K562 (cell line): ENCODE data around the gene FDX2. TPM values are rescaled to one million over a fixed set of nuclear protein-coding genes. Genes with fewer than 3 reads are reported as not detected.

Source experiments
- ATAC-seq: fragments of 200-7000 bp; cut with Tn5 transposase; 3 replicates; pipeline ENCODE4 v1.9.1; 2020; ENCODE audit warnings: moderate library complexity
- BruUV-seq: library from RNA; stranded (reverse); fragments of 400-500 nt; replicated peaks from 2 replicates; lab custom pipeline; 2021; lab: Mats Ljungman, UMichigan
- CTCF ChIA-PET: fragments of 300-600 bp; formaldehyde crosslinking; extraction: SDS; loops from one replicate; lab custom pipeline; 2021; ENCODE audit warnings: low intra/inter-chr PET ratio; lab: Yijun Ruan, JAX
- POLR2A ChIA-PET: fragments of 300-600, 350-650 bp; sonication (Branson Sonifier 250); formaldehyde crosslinking; extraction: SDS; loops from one replicate; lab custom pipeline; 2021; ENCODE audit warnings: antibody characterized with exemption, inconsistent platforms; lab: Yijun Ruan, JAX
- DNase-seq, 4 experiments: peaks; one replicate each; pipeline versions ENCODE4 v3.0.0 to v3.0.0-alpha.2; 2011 to 2018; ENCODE audit warnings: low spot score in 3 of 4, mixed read lengths in 3 of 4; ENCODE audit errors: extremely low read depth in 1 of 4
- FAIRE-seq: peaks from 2 replicates; lab custom pipeline; 2011; peaks lifted over from hg19 to GRCh38; lab: Jason Lieb, UNC
- H2AFZ ChIP-seq: 2 replicates; pipeline ENCODE4 v1.6.0; 2011; ENCODE audit warnings: low read depth, low read length, control low read depth, inconsistent platforms
- H3K27ac ChIP-seq: fragments of 200-600 bp; 3 replicates; pipeline ENCODE4 v1.8.0; 2011; ENCODE audit warnings: low read depth, mild to moderate bottlenecking, control low read depth, inconsistent platforms, low read length, moderate library complexity, mixed read lengths; ENCODE audit errors: extremely low read depth
- H3K27me3 ChIP-seq, 2 experiments: fragments of 300-600 bp in 1 of 2; 2 replicates in 1 of 2; 3 replicates in 1 of 2; pipeline versions ENCODE4 v1.6.0 to v1.8.0; 2011; ENCODE audit warnings: inconsistent platforms in 2 of 2, low read length in 2 of 2, mild to moderate bottlenecking in 1 of 2, mixed read lengths in 1 of 2, moderate library complexity in 1 of 2; ENCODE audit not compliant: control insufficient read depth in 2 of 2, insufficient read depth in 2 of 2
- H3K36me3 ChIP-seq: fragments of 300-600 bp; 3 replicates; pipeline ENCODE4 v1.8.0; 2011; ENCODE audit warnings: mild to moderate bottlenecking, low read length, inconsistent platforms; ENCODE audit not compliant: control insufficient read depth, insufficient read depth
- H3K4me1 ChIP-seq, 2 experiments: fragments of 200-600 bp in 1 of 2; replicated peaks in 1 of 2; 2 replicates in 1 of 2; 3 replicates in 1 of 2; pipeline versions ENCODE4 v1.5.1 to v1.8.0; 2011; ENCODE audit warnings: inconsistent platforms in 2 of 2, low read length in 2 of 2, mild to moderate bottlenecking in 1 of 2, mixed read lengths in 1 of 2, moderate library complexity in 1 of 2; ENCODE audit not compliant: control insufficient read depth in 2 of 2, insufficient read depth in 2 of 2
- H3K4me2 ChIP-seq: 2 replicates; pipeline ENCODE4 v1.6.1; 2011; ENCODE audit warnings: low read length, control low read depth, inconsistent platforms, mixed read lengths; ENCODE audit not compliant: insufficient read depth
- H3K4me3 ChIP-seq: fragments of 200-600 bp; sonication (generic), shearing (Covaris generic); 2 replicates; pipeline ENCODE4 v1.5.1; 2016; ENCODE audit warnings: control low read depth, inconsistent platforms
- H3K79me2 ChIP-seq: fragments of 200-600 bp; 3 replicates; pipeline ENCODE4 v1.8.0; 2011; ENCODE audit warnings: low read length, inconsistent platforms; ENCODE audit not compliant: control insufficient read depth, insufficient read depth
- H3K9ac ChIP-seq, 2 experiments: 2 replicates each; pipeline versions ENCODE4 v1.6.0 to v1.6.1; 2011; ENCODE audit warnings: low read depth in 2 of 2, low read length in 2 of 2, control low read depth in 1 of 2, inconsistent platforms in 1 of 2, mild to moderate bottlenecking in 1 of 2, mixed read lengths in 1 of 2; ENCODE audit not compliant: insufficient read depth in 1 of 2
- H3K9me1 ChIP-seq: one replicate; pipeline ENCODE4 v1.6.0; 2011; ENCODE audit warnings: inconsistent platforms, mild to moderate bottlenecking, low read length, moderate library complexity; ENCODE audit not compliant: control insufficient read depth, insufficient read depth
- H3K9me3 ChIP-seq: replicated peaks from 2 replicates; pipeline ENCODE4 v1.5.1; 2011; ENCODE audit warnings: low read depth, low read length, inconsistent platforms; ENCODE audit not compliant: control insufficient read depth, insufficient read depth
- H4K20me1 ChIP-seq: replicated peaks from 2 replicates; pipeline ENCODE4 v1.6.1; 2011; ENCODE audit warnings: low read length, inconsistent platforms, mixed read lengths; ENCODE audit not compliant: control insufficient read depth, insufficient read depth
- BCOR ChIP-seq: fragments of 450-650 bp; IDR thresholded peaks from 2 replicates; pipeline ENCODE4 v1.6.1; 2016
- CREB1 ChIP-seq, 2 experiments: sonication (generic) in 1 of 2; formaldehyde crosslinking in 1 of 2; IDR thresholded peaks; 2 replicates each; pipeline versions ENCODE4 v1.6.1 to v1.8.0; 2012 to 2022; ENCODE audit warnings: inconsistent platforms in 1 of 2, mild to moderate bottlenecking in 1 of 2, missing genetic modification reagents in 1 of 2, moderate library complexity in 1 of 2
- ELF2 ChIP-seq: fragments of 250-450 bp; sonication (Bioruptor Pico); IDR thresholded peaks from 2 replicates; pipeline ENCODE4 v1.5.0; 2021; ENCODE audit warnings: mild to moderate bottlenecking
- PTTG1 ChIP-seq: fragments of 450-650 bp; IDR thresholded peaks from 2 replicates; pipeline ENCODE4 v1.6.1; 2016; ENCODE audit warnings: low read depth, mild to moderate bottlenecking, missing genetic modification characterization, missing compliant biosample characterization
- RUNX1 ChIP-seq: sonication (generic); IDR thresholded peaks from 2 replicates; pipeline ENCODE4 v1.6.1; 2016; ENCODE audit warnings: antibody characterized with exemption, low read depth
- SIRT6 ChIP-seq: IDR thresholded peaks from one replicate; pipeline ENCODE4 v1.6.1; 2012; ENCODE audit warnings: low read depth, mild to moderate bottlenecking, control low read depth, inconsistent platforms, low read length, moderate library complexity
- SRSF9 ChIP-seq: fragments of 200-400 bp; formaldehyde crosslinking; IDR thresholded peaks from 2 replicates; pipeline ENCODE4 v1.6.1; 2017; ENCODE audit warnings: low read depth, low read length, borderline replicate concordance
- U2AF1 ChIP-seq: fragments of 200-400 bp; formaldehyde crosslinking; optimal IDR thresholded peaks from 2 replicates; pipeline ENCODE3; 2017; ENCODE audit warnings: mild to moderate bottlenecking, low read depth, low read length, moderate library complexity
- XRCC5 ChIP-seq: fragments of 200-400 bp; formaldehyde crosslinking; IDR thresholded peaks from 2 replicates; pipeline ENCODE4 v1.6.1; 2017; ENCODE audit warnings: low read depth, mild to moderate bottlenecking, low read length
- ZBTB17 ChIP-seq: fragments of 450-650 bp; formaldehyde crosslinking; IDR thresholded peaks from 2 replicates; pipeline ENCODE4 v1.4.0; 2020; ENCODE audit warnings: mild to moderate bottlenecking
- ZNF668 ChIP-seq: fragments of 250-450 bp; sonication (Bioruptor Pico); IDR thresholded peaks from 2 replicates; pipeline ENCODE4 v1.8.0; 2022; ENCODE audit warnings: mild to moderate bottlenecking, inconsistent platforms
- WGBS: fragments of 100-300 bp; shearing (Covaris generic); methylation state at CpG from one replicate; pipeline ENCODE4 v1.1.6; 2016; ENCODE audit warnings: low coverage, mixed read lengths; ENCODE audit not compliant: insufficient coverage; ENCODE audit errors: missing lambda C conversion rate; 5-methylcytosine and 5-hydroxymethylcytosine counted together
- in situ Hi-C: fragments of 300-500 bp; cut with MboI; formaldehyde crosslinking; loops from 4 replicates; pipeline ENCODE4 v1.15.0; 2018; ENCODE audit warnings: inconsistent platforms, mixed read lengths
- intact Hi-C: fragments of 100-400 bp; cut with micrococcal nuclease; formaldehyde crosslinking; loops from 2 replicates; pipeline ENCODE4 v1.14.2; 2022
- polyA plus RNA-seq, 8 experiments: library from polyadenylated mRNA; depleted of rRNA in 4 of 8; stranded (reverse) in 5 of 8; unstranded in 3 of 8; fragments of >200 nt; fragmentation: Nextera tagmentation in 2 of 8; fragmentation: Illumina TruSeq in 1 of 8; extraction: Ambion mirVana in 2 of 8; extraction: Trizol in 1 of 8; gene quantifications; 2 replicates each; pipeline versions ENCODE4 v1.2.1 to v1.2.3, GENCODE V29; 2011 to 2014; ENCODE audit warnings: inconsistent platforms in 1 of 8, missing spikeins in 1 of 8
- total RNA-seq, 7 experiments: library from RNA; depleted of rRNA in 6 of 7; stranded (reverse); fragments of >200 nt in 6 of 7; fragmentation: Illumina TruSeq in 2 of 7; extraction: Trizol in 2 of 7; gene quantifications; 2 replicates each; pipeline versions ENCODE4 v1.2.1 to v1.2.3, GENCODE V29; 2011 to 2021; ENCODE audit warnings: low replicate concordance in 1 of 7
- TF ChIP-seq, protein P1 (sequence below): fragments of 250-450 bp; sonication (Bioruptor Pico); IDR thresholded peaks from 2 replicates; pipeline ENCODE4 v1.8.0; 2022; ENCODE audit warnings: moderate library complexity, mild to moderate bottlenecking, inconsistent platforms
- TF ChIP-seq, protein P2 (sequence below): fragments of 450-650 bp; formaldehyde crosslinking; IDR thresholded peaks from 2 replicates; pipeline ENCODE4 v1.4.0; 2020; ENCODE audit warnings: mild to moderate bottlenecking, moderate library complexity
- TF ChIP-seq, protein P3 (sequence below), 3 experiments: fragments of 200-800 bp in 1 of 3; sonication (Bioruptor generic) in 1 of 3; sonication (generic) in 1 of 3; formaldehyde crosslinking in 1 of 3; IDR thresholded peaks; 2 replicates each; pipeline versions ENCODE4 v1.6.1 to v1.8.0; 2016 to 2022; ENCODE audit warnings: mild to moderate bottlenecking in 2 of 3, missing compliant biosample characterization in 2 of 3, missing genetic modification characterization in 2 of 3, missing genetic modification reagents in 1 of 3
- TF ChIP-seq, protein P4 (sequence below): fragments of 250-450 bp; sonication (Bioruptor Pico); IDR thresholded peaks from 2 replicates; pipeline ENCODE4 v1.4.0; 2020; ENCODE audit warnings: borderline replicate concordance

The FDX2 gene
- total and polyA plus RNA-seq, 9 of the 15 experiments (the other 6 are each of a cell fraction or from before 2014, with no cell fraction given), result 2.5 to 49.8 (median 29.7) TPM

DNA sequence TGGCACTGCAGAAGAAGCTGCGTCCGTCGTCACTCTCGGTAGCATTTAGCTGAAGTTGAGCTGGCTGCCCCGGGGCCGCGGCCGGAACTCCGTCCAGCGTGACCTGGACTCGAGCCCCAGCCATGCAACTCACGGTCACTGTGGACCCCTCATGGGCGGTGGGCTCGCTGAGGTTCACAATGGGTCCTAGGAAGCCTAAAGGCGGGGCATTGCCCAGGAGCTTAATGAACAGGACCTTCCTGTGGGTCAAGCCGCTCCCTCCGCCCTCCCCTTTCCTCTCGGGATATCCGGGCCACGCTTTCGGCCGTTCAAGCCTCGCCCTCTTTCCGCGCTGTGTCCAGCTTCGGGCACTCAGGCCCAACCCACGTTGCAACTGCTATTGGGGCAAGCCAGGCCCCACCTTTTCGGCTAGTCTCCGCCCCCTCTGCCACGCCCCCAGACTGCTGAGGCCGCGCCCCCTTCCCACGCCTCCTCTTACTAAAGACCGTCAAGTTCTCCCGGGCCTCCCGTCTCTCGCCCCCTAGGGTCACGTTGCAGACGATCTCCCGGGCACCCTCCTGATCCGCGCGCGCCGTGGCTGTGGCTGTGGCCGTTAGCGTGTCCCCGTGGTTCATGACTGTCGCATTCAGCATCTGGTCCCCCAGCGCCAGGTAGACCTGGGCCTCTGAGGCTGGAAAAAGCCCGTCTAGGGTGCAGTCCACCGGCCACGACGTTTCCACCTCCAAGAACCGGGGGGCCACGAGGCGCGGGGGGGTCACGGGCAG lies 19.0 kb upstream of the FDX2 start:
- in situ Hi-C loops (no loop called here), intact Hi-C loops (loop anchor here (2.0 kb wide), 2 partner anchors 46 to 54 kb away; partner anchors contain the start of gene TYK2)
- no peaks in the 10 kb centered on the region for H3K27me3 ChIP-seq
- H3K27ac ChIP-seq, result peak overlapping the region; percentile 98
- FAIRE-seq (peak; percentile 95), ATAC-seq (peak; percentile 86), DNase-seq (peak; percentile 91 to 97 (median 93))
- peaks cover 15 to 47% of the 10 kb centered on the region in 2 experiments; a peak in 4 of 5 replicates for H3K4me1 ChIP-seq
- H3K4me3 ChIP-seq, result peak overlapping the region; percentile 93
- POLR2A ChIA-PET, result interaction anchor here (0.5 to 3.9 kb wide), 7 partner anchors 9 to 46 kb away, joined by 3 to 29 read pairs (median 9); partner anchors contain the start of genes ICAM5 and TYK2
- H3K79me2 ChIP-seq, result peaks cover 56% of the 10 kb centered on the region
- peak overlapping the region; percentile 96 to 99 for H3K9ac ChIP-seq
- BruUV-seq, result no TSS peak
- CTCF ChIA-PET, result no interaction called here
- H3K4me2 ChIP-seq, result peak overlapping the region; percentile 92
- peaks cover 24% of the 10 kb centered on the region for H3K36me3 ChIP-seq
- peaks cover 10% of the 10 kb centered on the region; the same call in 1 of the 2 replicates for H4K20me1 ChIP-seq
- no peaks in the 10 kb centered on the region for H3K9me1 ChIP-seq
- H2AFZ ChIP-seq, result peak overlapping the region; percentile 81
- no peaks in the 10 kb centered on the region for H3K9me3 ChIP-seq
- 3% methylated on average over 52 of the region's 59 CpGs for WGBS
- TF ChIP-seq ZBTB17 (CRISPR knock-in tag) (no peak), PTTG1 (no peak), ELF2 (CRISPR knock-in tag) (no peak), RUNX1 (no peak), ZNF668 (CRISPR knock-in tag) (no peak), SRSF9 (no peak), SIRT6 (no peak), BCOR (no peak), U2AF1 (no peak), CREB1 (IDR thresholded peaks at IDR 0.05) (no peak), CREB1 (CRISPR knock-in tag; IDR thresholded peaks at IDR 0.05) (peak; percentile 50; the same call in 1 of the 2 replicates), XRCC5 (no peak)
- TF ChIP-seq, protein P1, sequence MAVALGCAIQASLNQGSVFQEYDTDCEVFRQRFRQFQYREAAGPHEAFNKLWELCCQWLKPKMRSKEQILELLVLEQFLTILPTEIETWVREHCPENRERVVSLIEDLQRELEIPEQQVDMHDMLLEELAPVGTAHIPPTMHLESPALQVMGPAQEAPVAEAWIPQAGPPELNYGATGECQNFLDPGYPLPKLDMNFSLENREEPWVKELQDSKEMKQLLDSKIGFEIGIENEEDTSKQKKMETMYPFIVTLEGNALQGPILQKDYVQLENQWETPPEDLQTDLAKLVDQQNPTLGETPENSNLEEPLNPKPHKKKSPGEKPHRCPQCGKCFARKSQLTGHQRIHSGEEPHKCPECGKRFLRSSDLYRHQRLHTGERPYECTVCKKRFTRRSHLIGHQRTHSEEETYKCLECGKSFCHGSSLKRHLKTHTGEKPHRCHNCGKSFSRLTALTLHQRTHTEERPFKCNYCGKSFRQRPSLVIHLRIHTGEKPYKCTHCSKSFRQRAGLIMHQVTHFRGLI (CRISPR knock-in tag), result no peak
- TF ChIP-seq, protein P2, sequence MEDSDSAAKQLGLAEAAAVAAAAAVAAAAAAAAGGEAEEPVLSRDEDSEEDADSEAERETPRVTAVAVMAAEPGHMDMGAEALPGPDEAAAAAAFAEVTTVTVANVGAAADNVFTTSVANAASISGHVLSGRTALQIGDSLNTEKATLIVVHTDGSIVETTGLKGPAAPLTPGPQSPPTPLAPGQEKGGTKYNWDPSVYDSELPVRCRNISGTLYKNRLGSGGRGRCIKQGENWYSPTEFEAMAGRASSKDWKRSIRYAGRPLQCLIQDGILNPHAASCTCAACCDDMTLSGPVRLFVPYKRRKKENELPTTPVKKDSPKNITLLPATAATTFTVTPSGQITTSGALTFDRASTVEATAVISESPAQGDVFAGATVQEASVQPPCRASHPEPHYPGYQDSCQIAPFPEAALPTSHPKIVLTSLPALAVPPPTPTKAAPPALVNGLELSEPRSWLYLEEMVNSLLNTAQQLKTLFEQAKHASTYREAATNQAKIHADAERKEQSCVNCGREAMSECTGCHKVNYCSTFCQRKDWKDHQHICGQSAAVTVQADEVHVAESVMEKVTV (CRISPR knock-in tag), result 0 out of 2 replicates have a peak, but pooled peaks have one; percentile 10
- TF ChIP-seq, protein P3, sequence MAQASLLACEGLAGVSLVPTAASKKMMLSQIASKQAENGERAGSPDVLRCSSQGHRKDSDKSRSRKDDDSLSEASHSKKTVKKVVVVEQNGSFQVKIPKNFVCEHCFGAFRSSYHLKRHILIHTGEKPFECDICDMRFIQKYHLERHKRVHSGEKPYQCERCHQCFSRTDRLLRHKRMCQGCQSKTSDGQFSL (CRISPR knock-in tag; IDR thresholded peaks at IDR 0.05), result no peak
- TF ChIP-seq, protein P3 (tag; IDR thresholded peaks at IDR 0.05), result no peak
- TF ChIP-seq, protein P4, sequence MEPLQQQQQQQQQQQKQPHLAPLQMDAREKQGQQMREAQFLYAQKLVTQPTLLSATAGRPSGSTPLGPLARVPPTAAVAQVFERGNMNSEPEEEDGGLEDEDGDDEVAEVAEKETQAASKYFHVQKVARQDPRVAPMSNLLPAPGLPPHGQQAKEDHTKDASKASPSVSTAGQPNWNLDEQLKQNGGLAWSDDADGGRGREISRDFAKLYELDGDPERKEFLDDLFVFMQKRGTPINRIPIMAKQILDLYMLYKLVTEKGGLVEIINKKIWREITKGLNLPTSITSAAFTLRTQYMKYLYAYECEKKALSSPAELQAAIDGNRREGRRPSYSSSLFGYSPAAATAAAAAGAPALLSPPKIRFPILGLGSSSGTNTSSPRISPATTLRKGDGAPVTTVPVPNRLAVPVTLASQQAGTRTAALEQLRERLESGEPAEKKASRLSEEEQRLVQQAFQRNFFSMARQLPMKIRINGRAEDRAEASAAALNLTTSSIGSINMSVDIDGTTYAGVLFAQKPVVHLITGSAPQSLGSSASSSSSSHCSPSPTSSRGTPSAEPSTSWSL (CRISPR knock-in tag), result no peak
